OCI-M1 (cell line): ENCODE measurements around the gene POU2AF2.

ENCODE experiments used
- DNase-seq: peaks from one replicate; lab custom pipeline; 2025; lab: John Stamatoyannopoulos, UW

Gene POU2AF2

DNA sequence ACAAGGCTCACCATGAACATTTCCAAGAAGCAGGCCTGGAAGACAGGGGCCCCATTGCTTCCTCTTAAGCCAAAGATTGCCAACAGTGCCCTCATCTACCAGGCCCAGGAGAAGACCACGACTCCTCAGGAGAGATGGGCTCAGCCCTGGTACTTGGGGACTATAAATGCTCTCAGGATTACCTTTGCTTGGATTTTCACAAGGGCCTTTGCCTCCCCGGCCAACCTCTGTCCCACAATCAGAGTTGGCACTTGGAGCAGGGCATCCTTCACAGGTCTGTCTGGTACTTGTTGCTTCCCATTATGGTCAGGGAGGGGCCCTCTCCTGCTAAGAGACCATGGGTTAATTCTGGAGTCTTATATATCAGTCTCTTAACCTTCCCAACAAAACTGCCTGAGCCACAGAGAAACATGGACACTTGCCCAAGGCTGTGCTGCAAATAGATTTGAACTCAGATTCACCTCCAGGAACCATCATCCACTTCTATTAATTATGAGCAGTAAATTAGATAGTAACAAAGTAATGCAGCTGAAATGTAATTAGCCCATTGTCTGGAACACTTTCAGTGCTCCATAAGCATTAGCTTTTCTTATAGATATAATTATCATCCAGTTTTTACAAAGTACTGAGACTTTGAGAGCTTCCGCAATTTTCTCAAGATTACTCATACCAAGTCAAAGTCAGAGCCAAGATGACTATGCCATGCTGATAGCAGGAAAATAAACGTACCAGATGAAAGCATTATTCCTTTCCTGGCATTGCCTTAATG, 86.4 kb downstream of the POU2AF2 start:
- no peak for DNase-seq

DNA sequence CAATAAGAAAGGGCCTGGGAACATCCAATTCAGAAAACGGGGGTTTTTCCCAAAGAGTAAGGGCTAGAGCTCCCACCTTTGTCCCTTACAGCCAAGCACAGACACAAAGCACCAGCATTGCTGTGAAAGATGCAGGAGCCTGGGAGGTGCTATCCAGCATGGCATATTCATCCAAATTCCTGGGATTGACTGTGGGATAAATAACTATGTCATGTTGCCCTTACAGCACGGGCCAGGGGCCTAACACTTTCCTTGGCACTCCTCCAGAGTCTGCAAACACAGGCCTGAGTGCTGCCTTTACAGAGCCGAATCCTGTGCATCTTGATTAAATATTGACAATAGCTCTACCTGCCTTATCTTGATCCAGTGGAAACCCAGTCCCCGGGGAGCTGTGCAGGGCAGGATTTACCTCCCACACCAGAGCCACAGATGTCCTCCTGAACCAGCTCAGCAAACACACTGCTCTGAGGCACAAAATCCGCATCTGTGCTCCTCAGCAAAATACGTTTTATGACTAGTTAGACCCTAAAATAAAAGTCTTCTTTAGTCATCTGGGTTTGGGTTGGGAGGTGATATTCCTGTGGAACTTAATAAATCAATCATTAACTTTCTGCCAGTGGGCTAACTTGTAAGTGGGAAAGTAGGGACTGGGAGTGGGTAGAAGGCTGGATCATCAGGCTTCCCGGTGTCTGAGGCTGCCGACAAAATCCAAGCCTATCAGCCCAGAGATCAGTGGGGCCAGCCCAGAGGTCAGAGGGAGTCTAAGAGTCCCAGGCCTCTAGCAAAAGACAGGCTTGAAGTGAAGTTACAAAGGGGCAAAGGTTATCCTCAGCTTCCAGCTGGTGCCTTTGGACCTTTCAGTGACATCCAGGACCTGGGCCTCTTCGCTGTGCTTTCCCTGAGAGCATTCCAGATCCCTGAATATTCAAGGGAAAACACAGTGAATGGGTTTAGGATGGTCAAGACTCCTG, 89.3 kb downstream of the POU2AF2 start:
- no peak for DNase-seq

GRCh38 chr11:111335549-111335948, 90.0 kb downstream of the POU2AF2 start:
- no peak for DNase-seq
